GM12891 (cell line): ENCODE results near the gene ASTN2.

ENCODE experiments used
- PAX5 ChIP-seq: IDR thresholded peaks from 2 replicates; pipeline ENCODE4 v1.6.1; 2011; ENCODE audit warnings: low read length, moderate library complexity, mild to moderate bottlenecking; ENCODE audit not compliant: insufficient read depth, severe bottlenecking
- POLR2A ChIP-seq: IDR thresholded peaks from 2 replicates; pipeline ENCODE4 v1.6.1; 2011; ENCODE audit warnings: low read depth, low read length, control low read depth
- POLR2AphosphoS5 ChIP-seq: IDR thresholded peaks from 2 replicates; pipeline ENCODE4 v1.6.1; 2011; ENCODE audit warnings: low read depth, low read length, control low read depth
- POU2F2 ChIP-seq: IDR thresholded peaks from 2 replicates; pipeline ENCODE4 v1.6.1; 2011; ENCODE audit warnings: low read depth, mild to moderate bottlenecking, control low read depth, low read length, moderate library complexity
- SPI1 ChIP-seq: IDR thresholded peaks from 2 replicates; pipeline ENCODE4 v1.6.1; 2011; ENCODE audit warnings: low read depth, low read length, control low read depth
- TAF1 ChIP-seq: IDR thresholded peaks from 2 replicates; pipeline ENCODE4 v1.6.1; 2011; ENCODE audit warnings: low read depth, low read length, control low read depth

DNA sequence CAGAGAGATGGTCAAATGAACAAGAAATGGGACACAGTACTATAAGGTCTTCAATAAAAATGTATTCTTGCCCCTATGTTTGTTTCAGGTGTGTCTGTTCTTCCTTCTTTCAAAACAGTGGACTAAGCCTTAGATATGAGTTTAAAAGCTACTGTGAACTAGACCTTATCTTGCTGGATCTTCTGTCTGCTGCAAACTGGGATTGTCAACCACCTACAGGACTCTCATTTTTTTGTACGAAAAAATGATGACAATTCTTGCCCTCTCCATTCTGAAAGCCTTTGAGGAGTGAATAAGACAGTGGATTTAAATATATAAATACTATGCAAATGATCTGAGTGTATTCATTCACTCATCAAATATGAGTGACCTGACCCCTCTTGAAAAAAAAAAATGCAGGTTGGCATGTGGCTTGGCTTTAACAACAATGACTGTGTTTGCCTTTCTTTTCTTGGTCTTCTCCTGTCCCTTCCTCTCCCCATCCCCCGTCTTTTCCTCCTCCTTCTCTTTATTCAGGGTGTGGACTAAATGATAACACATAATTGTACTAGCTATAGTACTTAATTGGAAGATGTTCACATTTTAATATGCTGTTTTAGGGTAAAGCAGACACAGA lies 963.2 kb downstream of the ASTN2 start:
- TF ChIP-seq TAF1 (no peak), PAX5 (no peak), POLR2AphosphoS5 (no peak), POLR2A (no peak), POU2F2 (no peak), SPI1 (no peak)
